ENCODE measurements around the gene PSMB11. TPM values are rescaled to one million over a fixed set of nuclear protein-coding genes. Genes with fewer than 3 reads are reported as not detected.

PSMB11 gene
- total and polyA plus RNA-seq, 9 donors: not detected

GRCh38 chr14:23055621-23056144, 13.7 kb downstream of the PSMB11 start:
- Histone ChIP-seq H3K4me3 (no peak overlapping the region), H3K9me3 (no peaks in the 10 kb centered on the region), H3K27me3 (no peaks in the 10 kb centered on the region), H3K27ac (no peak overlapping the region), H3K4me1 (ENCODE audit: insufficient read depth) (no peaks in the 10 kb centered on the region), H3K36me3 (no peaks in the 10 kb centered on the region)
- WGBS, 3 donors: 60 to 77% (median 71%) methylated on average over 6 of the region's 6 CpGs
- TF ChIP-seq EP300 (IDR thresholded peaks at IDR 0.05) (no peak), POLR2A (IDR thresholded peaks at IDR 0.05) (no peak), CTCF (IDR thresholded peaks at IDR 0.05) (no peak)
- intact Hi-C loops (cut with DNase I): loop anchor here in 3 of 4 donors (2.0 to 5.0 kb wide), 2 partner anchors 68 to 69 kb away; no protein-coding TSS in a partner anchor
- DNase-seq: peak in 3 of 5 donors; percentile 33 to 54 (median 36)

GRCh38 chr14:23056145-23056955, 14.3 kb downstream of the PSMB11 start:
- H3K27ac ChIP-seq: no peak overlapping the region
- peak in 4 of 5 donors; percentile 36 to 59 (median 50) for DNase-seq

GRCh38 chr14:23056956-23057756, 15.1 kb downstream of the PSMB11 start, which contains the start of gene CDH24:
TSS of gene CDH24 (minus strand) at chr14:23057520. CDS start at chr14:23055733, 1,787 bp downstream.
- H3K36me3 ChIP-seq: no peaks in the 10 kb centered on the region
- no peaks in the 10 kb centered on the region for H3K27me3 ChIP-seq
- peak within 1 kb of the TSS; percentile 10 to 45 for H3K27ac ChIP-seq
- peak; percentile 73 to 86 (median 80) for DNase-seq
- 1 to 3% (median 2%) methylated on average over 33 to 73 of the region's 73 CpGs for WGBS, 3 donors
- intact Hi-C loops (cut with DNase I): loop anchor here in 3 of 4 donors (2.0 to 5.0 kb wide), 2 partner anchors 70 kb away; no protein-coding TSS in a partner anchor
- H3K9me3 ChIP-seq: no peaks in the 10 kb centered on the region
- TF ChIP-seq CTCF (IDR thresholded peaks at IDR 0.05) (no peak), EP300 (IDR thresholded peaks at IDR 0.05) (no peak), POLR2A (IDR thresholded peaks at IDR 0.05) (no peak)
- no peaks in the 10 kb centered on the region for H3K4me1 ChIP-seq (ENCODE audit: insufficient read depth)
- peak within 1 kb of the TSS; percentile 54 for H3K4me3 ChIP-seq

More at GRCh38 chr14:23056145-23056955, 14.3 kb downstream of the PSMB11 start:
- Histone ChIP-seq H3K4me3 (no peak overlapping the region), H3K9me3 (no peaks in the 10 kb centered on the region), H3K4me1 (ENCODE audit: insufficient read depth) (no peaks in the 10 kb centered on the region), H3K27me3 (no peaks in the 10 kb centered on the region), H3K36me3 (no peaks in the 10 kb centered on the region)
- 7 to 16% (median 10%) methylated on average over 17 of the region's 17 CpGs for WGBS, 3 donors
- no peak for TF ChIP-seq EP300 (IDR thresholded peaks at IDR 0.05)
- TF ChIP-seq CTCF (IDR thresholded peaks at IDR 0.05): peak; percentile 17 to 22 (median 19)
- intact Hi-C loops (cut with DNase I): loop anchor here in 3 of 4 donors (2.0 to 5.0 kb wide), 2 partner anchors 69 to 70 kb away; no protein-coding TSS in a partner anchor
